Fibroblast of lung (primary cell): ENCODE results near the gene KLHL17.
"Not testable (repeated sequence)": the region's sequence is repeated elsewhere in the genome, so short reads cannot be mapped to it uniquely, and the experiment has no call there.

ENCODE experiments used
- CTCF ChIP-seq, 2 donors: IDR thresholded peaks in 1 of 2; conservative IDR thresholded peaks in 1 of 2; 1 replicate in 1 of 2; 2 replicates in 1 of 2; pipeline ENCODE4 v1.5.1; 2011 to 2012; ENCODE audit warnings: low read length in 2 of 2, control low read depth in 1 of 2, inconsistent platforms in 1 of 2, low read depth in 1 of 2, mild to moderate bottlenecking in 1 of 2
- EZH2 ChIP-seq: IDR thresholded peaks from 2 replicates; pipeline ENCODE4 v1.5.1; 2012; ENCODE audit warnings: low read length, control low read depth, mild to moderate bottlenecking; ENCODE audit errors: missing control alignments

GRCh38 chr1:1012736-1013104 is 52.3 kb downstream of the KLHL17 start:
- not testable (repeated sequence) for TF ChIP-seq EZH2; CTCF (conservative IDR thresholded peaks at IDR 0.05 in 1 of 2, IDR thresholded peaks at IDR 0.05 in 1 of 2; ENCODE audit: low read depth in 1 of 2, low read length in 2 of 2)
